ENCODE results near the gene MAP7D2. TPM values are rescaled to one million over a fixed set of nuclear protein-coding genes. Genes with fewer than 3 reads are reported as not detected.
A peak's percentile ranks its signal among the peaks of the same experiment; 100 is the strongest.

The MAP7D2 gene
- total RNA-seq, 4 donors from 2014 or later: 0.22 to 0.27 TPM; not detected in 2

GRCh38 chrX:20140420-20140819 lies 23.7 kb upstream of the MAP7D2 start:
- peaks cover 13 to 15% of the 10 kb centered on the region in 2 donors for H3K36me3 ChIP-seq
- H3K4me3 ChIP-seq (replicated peaks in 1 of 3): peak overlapping the region in 2 of 3 donors; percentile 56 to 95
- no peaks in the 10 kb centered on the region for H3K27me3 ChIP-seq
- intact Hi-C loops (cut with DNase I): no loop called here
- WGBS, 2 donors: 6 to 14% methylated on average over 3 of the region's 3 CpGs
- no peaks in the 10 kb centered on the region for H3K9me3 ChIP-seq
- DNase-seq: no peak
- TF ChIP-seq POLR2A (IDR thresholded peaks at IDR 0.05): no peak
- TF ChIP-seq CTCF (IDR thresholded peaks at IDR 0.05): no peak
- H3K27ac ChIP-seq: peak overlapping the region in 1 of 3 donors; percentile 84
- H3K4me1 ChIP-seq: peaks cover 15 to 17% of the 10 kb centered on the region in 2 donors

GRCh38 chrX:20139966-20140365 lies 23.3 kb upstream of the MAP7D2 start:
- Histone ChIP-seq H3K27me3 (no peaks in the 10 kb centered on the region), H3K27ac (no peak overlapping the region), H3K4me1 (peaks cover 15 to 17% of the 10 kb centered on the region in 2 donors), H3K4me3 (replicated peaks in 1 of 3) (peak overlapping the region in 1 of 3 donors; percentile 95), H3K36me3 (peaks cover 15 to 16% of the 10 kb centered on the region in 2 donors), H3K9me3 (no peaks in the 10 kb centered on the region)
- TF ChIP-seq CTCF (IDR thresholded peaks at IDR 0.05): no peak
- no peak for TF ChIP-seq POLR2A (IDR thresholded peaks at IDR 0.05)
- no peak for DNase-seq
- whole genome bisulfite sequencing, 2 donors: 40 to 60% methylated on average over 2 of the region's 2 CpGs
- intact Hi-C loops (cut with DNase I): no loop called here

- no peak for DNase-seq
- Histone ChIP-seq H3K4me3 (replicated peaks in 1 of 3) (no peak overlapping the region), H3K4me1 (peaks cover 15 to 17% of the 10 kb centered on the region in 2 donors), H3K9me3 (no peaks in the 10 kb centered on the region), H3K36me3 (peaks cover 38 to 50% of the 10 kb centered on the region in 2 donors), H3K27me3 (no peaks in the 10 kb centered on the region), H3K27ac (no peak overlapping the region)
- 52 to 90% methylated on average over 5 of the region's 5 CpGs for WGBS, 2 donors
- intact Hi-C loops (cut with DNase I): no loop called here
- TF ChIP-seq CTCF (IDR thresholded peaks at IDR 0.05): no peak
- TF ChIP-seq POLR2A (IDR thresholded peaks at IDR 0.05): no peak
Measured at GRCh38 chrX:20135944-20136343, 19.2 kb upstream of the MAP7D2 start.

- H3K4me1 ChIP-seq: no peaks in the 10 kb centered on the region
- H3K27me3 ChIP-seq: no peaks in the 10 kb centered on the region
- DNase-seq: no peak
- intact Hi-C loops (cut with DNase I): no loop called here
- TF ChIP-seq POLR2A (IDR thresholded peaks at IDR 0.05) (no peak), CTCF (IDR thresholded peaks at IDR 0.05) (no peak)
- H3K36me3 ChIP-seq: peaks cover 38 to 61% of the 10 kb centered on the region in 2 donors
- 88 to 95% methylated on average over 1 of the region's 1 CpG for WGBS, 2 donors
- H3K9me3 ChIP-seq: no peaks in the 10 kb centered on the region
- H3K4me3 ChIP-seq (replicated peaks in 1 of 3): no peak overlapping the region
- no peak overlapping the region for H3K27ac ChIP-seq
Measured at GRCh38 chrX:20132666-20133065, 16.0 kb upstream of the MAP7D2 start.

GRCh38 chrX:20130357-20130756 lies 13.7 kb upstream of the MAP7D2 start:
- no peak for DNase-seq
- no peaks in the 10 kb centered on the region for H3K9me3 ChIP-seq
- peaks cover 24 to 48% of the 10 kb centered on the region in 2 donors for H3K36me3 ChIP-seq
- no peaks in the 10 kb centered on the region for H3K27me3 ChIP-seq
- no peaks in the 10 kb centered on the region for H3K4me1 ChIP-seq
- intact Hi-C loops (cut with DNase I): no loop called here
- H3K27ac ChIP-seq: no peak overlapping the region
- H3K4me3 ChIP-seq (replicated peaks in 1 of 3): no peak overlapping the region
- TF ChIP-seq CTCF (IDR thresholded peaks at IDR 0.05) (no peak), POLR2A (IDR thresholded peaks at IDR 0.05) (no peak)
- WGBS, 2 donors: 100% methylated on average over 1 of the region's 1 CpG
